Right lobe of liver (tissue), 4 donors: Measurements from ENCODE around the gene SLC9A4.

Experiments
- CTCF ChIP-seq, 4 donors: fragments of 200-600 bp in 3 of 4; fragments of 450-650 bp in 1 of 4; IDR thresholded peaks; one replicate each; pipeline versions ENCODE4 v1.5.1 to v1.8.0; 2016 to 2022; ENCODE audit warnings: antibody characterized with exemption in 4 of 4, mild to moderate bottlenecking in 2 of 4
- POLR2A ChIP-seq: fragments of 450-650 bp; IDR thresholded peaks from one replicate; pipeline ENCODE4 v1.6.1; 2017; ENCODE audit warnings: antibody characterized with exemption, mild to moderate bottlenecking
- donor health status: DM: no; HTN: no; CAD: no.
- donor health status: DM: no; HTN: no; CAD: no.
- donor health status: DM: no; HTN: yes; CAD: no.

GRCh38 chr2:102487761-102488462, 14.9 kb downstream of the SLC9A4 start:
- no peak for TF ChIP-seq CTCF (IDR thresholded peaks at IDR 0.05)
- no peak for TF ChIP-seq POLR2A
